ENCODE results near the gene CEP57L1.
"Not testable (repeated sequence)": the region's sequence is repeated elsewhere in the genome, so short reads cannot be mapped to it uniquely, and the experiment has no call there.

The CEP57L1 gene

GRCh38 chr6:109178921-109179320, 83.6 kb downstream of the CEP57L1 start:
- no peak for DNase-seq

- no peak for DNase-seq
These were observed 84.2 kb downstream of the CEP57L1 start for GRCh38 chr6:109179507-109179906.

GRCh38 chr6:109182578-109182977, 87.3 kb downstream of the CEP57L1 start:
- no peak for DNase-seq

GRCh38 chr6:109183109-109183650, 87.9 kb downstream of the CEP57L1 start:
- peak in 1 of 2 experiments; percentile 16 for DNase-seq

- no peak for DNase-seq
These were observed 89.3 kb downstream of the CEP57L1 start for GRCh38 chr6:109184638-109185037.

- DNase-seq: no peak
These were observed 90.7 kb downstream of the CEP57L1 start for GRCh38 chr6:109186012-109186411.

- peak in 1 of 2 experiments; percentile 72 for DNase-seq
These were observed 92.2 kb downstream of the CEP57L1 start for GRCh38 chr6:109187399-109188114.

- no peak for DNase-seq
These were observed 92.8 kb downstream of the CEP57L1 start for GRCh38 chr6:109188115-109188411.

- not testable (repeated sequence) for DNase-seq
These were observed 96.1 kb downstream of the CEP57L1 start for GRCh38 chr6:109191368-109191767.

- no peak for DNase-seq
These were observed 97.6 kb downstream of the CEP57L1 start for GRCh38 chr6:109192865-109193264.

GRCh38 chr6:109194880-109195279, 99.6 kb downstream of the CEP57L1 start:
- no peak for DNase-seq

GRCh38 chr6:109197061-109197460, 101.8 kb downstream of the CEP57L1 start:
- DNase-seq: no peak

GRCh38 chr6:109202409-109203264, 107.3 kb downstream of the CEP57L1 start:
- no peak for DNase-seq

- no peak for DNase-seq
These were observed 109.2 kb downstream of the CEP57L1 start for GRCh38 chr6:109204511-109204910.

- no peak for DNase-seq
These were observed 117.4 kb downstream of the CEP57L1 start for GRCh38 chr6:109212683-109213082.
